ENCODE measurements around the gene IFIT1.

GRCh38 chr10:89391907-89392756, at the start of gene IFIT1:
- TF ChIP-seq, protein P1, sequence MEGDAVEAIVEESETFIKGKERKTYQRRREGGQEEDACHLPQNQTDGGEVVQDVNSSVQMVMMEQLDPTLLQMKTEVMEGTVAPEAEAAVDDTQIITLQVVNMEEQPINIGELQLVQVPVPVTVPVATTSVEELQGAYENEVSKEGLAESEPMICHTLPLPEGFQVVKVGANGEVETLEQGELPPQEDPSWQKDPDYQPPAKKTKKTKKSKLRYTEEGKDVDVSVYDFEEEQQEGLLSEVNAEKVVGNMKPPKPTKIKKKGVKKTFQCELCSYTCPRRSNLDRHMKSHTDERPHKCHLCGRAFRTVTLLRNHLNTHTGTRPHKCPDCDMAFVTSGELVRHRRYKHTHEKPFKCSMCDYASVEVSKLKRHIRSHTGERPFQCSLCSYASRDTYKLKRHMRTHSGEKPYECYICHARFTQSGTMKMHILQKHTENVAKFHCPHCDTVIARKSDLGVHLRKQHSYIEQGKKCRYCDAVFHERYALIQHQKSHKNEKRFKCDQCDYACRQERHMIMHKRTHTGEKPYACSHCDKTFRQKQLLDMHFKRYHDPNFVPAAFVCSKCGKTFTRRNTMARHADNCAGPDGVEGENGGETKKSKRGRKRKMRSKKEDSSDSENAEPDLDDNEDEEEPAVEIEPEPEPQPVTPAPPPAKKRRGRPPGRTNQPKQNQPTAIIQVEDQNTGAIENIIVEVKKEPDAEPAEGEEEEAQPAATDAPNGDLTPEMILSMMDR (IDR thresholded peaks at IDR 0.05; ENCODE audit: extremely low read depth in 1 of 2, insufficient read depth in 1 of 2, low read depth in 1 of 2, low read length in 2 of 2), result no peak
- TF ChIP-seq MYC (IDR thresholded peaks at IDR 0.05; ENCODE audit: low read depth, low read length) (no peak), FOS (IDR thresholded peaks at IDR 0.05; ENCODE audit: borderline replicate concordance, insufficient read depth, low read length) (no peak), POLR2AphosphoS5 (IDR thresholded peaks at IDR 0.05; ENCODE audit: insufficient read depth, low read depth, low read length) (no peak)

Data from endothelial cell of umbilical vein (primary cell).